SU-DHL-6 (cell line): ENCODE results near the gene CALHM3.
"Not testable (repeated sequence)": the region's sequence is repeated elsewhere in the genome, so short reads cannot be mapped to it uniquely, and the experiment has no call there.

Experiments
- H2AFZ ChIP-seq: fragments of 200-600 bp; sonication (generic); 2 replicates; pipeline ENCODE4 v1.6.1; 2014; ENCODE audit warnings: low read depth, mild to moderate bottlenecking, moderate library complexity, mixed read lengths, antibody characterized with exemption, low read length; ENCODE audit not compliant: severe bottlenecking
- H3F3A ChIP-seq: fragments of 200-600 bp; shearing (Covaris generic); 2 replicates; pipeline ENCODE4 v1.6.0; 2016; ENCODE audit warnings: antibody characterized with exemption, mild to moderate bottlenecking; ENCODE audit not compliant: insufficient read depth
- H3K27ac ChIP-seq: fragments of 200-600 bp; sonication (generic); 2 replicates; pipeline ENCODE4 v1.5.1; 2016; ENCODE audit warnings: low read depth, mild to moderate bottlenecking, low read length, moderate library complexity, mixed read lengths
- H3K27me3 ChIP-seq: fragments of 200-600 bp; sonication (generic), shearing (Covaris generic); 2 replicates; pipeline ENCODE4 v1.6.0; 2014; ENCODE audit warnings: mild to moderate bottlenecking, low read length
- H3K36me3 ChIP-seq: fragments of 200-600 bp; sonication (generic); 2 replicates; pipeline ENCODE4 v1.6.1; 2014; ENCODE audit warnings: mild to moderate bottlenecking, low read length, mixed read lengths
- H3K4me2 ChIP-seq: fragments of 300-600, 200-600 bp; shearing (Covaris generic), sonication (generic); 2 replicates; pipeline ENCODE4 v1.6.0; 2014; ENCODE audit warnings: low read length, low read depth, mild to moderate bottlenecking; ENCODE audit not compliant: poor library complexity, severe bottlenecking
- H3K4me3 ChIP-seq: fragments of 200-600 bp; sonication (generic); 2 replicates; pipeline ENCODE4 v1.5.1; 2014; ENCODE audit warnings: antibody characterized with exemption, low read length, mild to moderate bottlenecking, mixed read lengths; ENCODE audit not compliant: insufficient read depth, poor library complexity, severe bottlenecking
- H3K79me2 ChIP-seq: fragments of 200-600 bp; sonication (generic); 2 replicates; pipeline ENCODE4 v1.6.1; 2014; ENCODE audit warnings: mild to moderate bottlenecking, low read length, moderate library complexity; ENCODE audit not compliant: insufficient read depth
- H3K9ac ChIP-seq: fragments of 200-600 bp; sonication (generic); 2 replicates; pipeline ENCODE4 v1.7.0; 2014; ENCODE audit warnings: mild to moderate bottlenecking, low read length
- H3K9me2 ChIP-seq: fragments of 200-600 bp; sonication (generic); replicated peaks from 2 replicates; pipeline ENCODE4 v1.6.1; 2014; ENCODE audit warnings: low read length; ENCODE audit not compliant: insufficient read depth
- H3K9me3 ChIP-seq: fragments of 200-600 bp; sonication (generic); 2 replicates; pipeline ENCODE4 v1.6.1; 2014; ENCODE audit warnings: low read length, mixed read lengths; ENCODE audit not compliant: insufficient read depth
- H4K20me1 ChIP-seq: fragments of 200-600 bp; sonication (generic); 2 replicates; pipeline ENCODE4 v1.6.1; 2014; ENCODE audit warnings: low read depth, mild to moderate bottlenecking, antibody characterized with exemption, low read length, moderate library complexity, mixed read lengths
- EZH2phosphoT487 ChIP-seq: fragments of 200-600 bp; sonication (generic), shearing (Covaris generic); conservative IDR thresholded peaks from 2 replicates; pipeline ENCODE4 v1.6.1; 2018; ENCODE audit warnings: mild to moderate bottlenecking, antibody characterized with exemption, low read length, moderate library complexity, mixed read lengths
- TF ChIP-seq, protein P1 (sequence below): fragments of 200-600 bp; sonication (generic); IDR thresholded peaks from one replicate; pipeline ENCODE4 v1.5.1; 2017; ENCODE audit warnings: antibody characterized with exemption, mild to moderate bottlenecking, low read length, moderate library complexity; ENCODE audit not compliant: insufficient read depth, poor library complexity, severe bottlenecking

Gene CALHM3

GRCh38 chr10:103479135-103479534 is at the start of gene CALHM3:
Gene CALHM3 (minus strand): TSS chr10:103479240. CDS start chr10:103479032, 208 bp downstream.
- Histone ChIP-seq H3K4me3 (no peak within 1 kb of the TSS), H3K36me3 (no peaks in the 10 kb centered on the region), H3K9me3 (no peaks in the 10 kb centered on the region), H3F3A (no peaks in the 10 kb centered on the region), H2AFZ (no peak within 1 kb of the TSS), H3K27ac (no peak within 1 kb of the TSS), H3K27me3 (no peaks in the 10 kb centered on the region), H3K9ac (no peak within 1 kb of the TSS), H3K9me2 (no peaks in the 10 kb centered on the region), H4K20me1 (no peaks in the 10 kb centered on the region), H3K79me2 (no peaks in the 10 kb centered on the region), H3K4me2 (no peak within 1 kb of the TSS)
- TF ChIP-seq EZH2phosphoT487, result no peak
- TF ChIP-seq, protein P1, sequence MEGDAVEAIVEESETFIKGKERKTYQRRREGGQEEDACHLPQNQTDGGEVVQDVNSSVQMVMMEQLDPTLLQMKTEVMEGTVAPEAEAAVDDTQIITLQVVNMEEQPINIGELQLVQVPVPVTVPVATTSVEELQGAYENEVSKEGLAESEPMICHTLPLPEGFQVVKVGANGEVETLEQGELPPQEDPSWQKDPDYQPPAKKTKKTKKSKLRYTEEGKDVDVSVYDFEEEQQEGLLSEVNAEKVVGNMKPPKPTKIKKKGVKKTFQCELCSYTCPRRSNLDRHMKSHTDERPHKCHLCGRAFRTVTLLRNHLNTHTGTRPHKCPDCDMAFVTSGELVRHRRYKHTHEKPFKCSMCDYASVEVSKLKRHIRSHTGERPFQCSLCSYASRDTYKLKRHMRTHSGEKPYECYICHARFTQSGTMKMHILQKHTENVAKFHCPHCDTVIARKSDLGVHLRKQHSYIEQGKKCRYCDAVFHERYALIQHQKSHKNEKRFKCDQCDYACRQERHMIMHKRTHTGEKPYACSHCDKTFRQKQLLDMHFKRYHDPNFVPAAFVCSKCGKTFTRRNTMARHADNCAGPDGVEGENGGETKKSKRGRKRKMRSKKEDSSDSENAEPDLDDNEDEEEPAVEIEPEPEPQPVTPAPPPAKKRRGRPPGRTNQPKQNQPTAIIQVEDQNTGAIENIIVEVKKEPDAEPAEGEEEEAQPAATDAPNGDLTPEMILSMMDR, result no peak

DNA sequence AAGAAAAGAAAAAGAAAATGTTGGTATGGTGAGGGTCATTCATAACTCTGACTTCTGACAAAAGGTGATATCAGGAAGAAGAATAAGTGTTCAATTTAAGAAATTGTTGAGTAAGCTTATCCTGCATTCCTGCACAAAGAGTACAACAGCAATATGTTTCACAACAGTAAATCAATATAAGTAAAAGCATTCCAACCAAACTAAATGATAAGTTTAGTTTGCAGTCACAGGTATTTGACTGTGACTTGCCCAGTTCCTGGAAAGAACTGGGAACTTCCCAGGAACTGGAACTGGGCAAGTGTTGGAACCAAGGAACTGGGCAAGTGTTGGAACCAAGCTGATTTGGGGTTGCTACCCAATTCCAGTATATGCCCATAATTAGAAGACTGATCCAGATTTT is 49.5 kb upstream of the CALHM3 start:
- Histone ChIP-seq H3K4me3 (no peak overlapping the region), H2AFZ (no peak overlapping the region), H3K27ac (no peak overlapping the region), H3K79me2 (no peaks in the 10 kb centered on the region), H3F3A (no peaks in the 10 kb centered on the region), H4K20me1 (no peaks in the 10 kb centered on the region), H3K4me2 (no peak overlapping the region), H3K36me3 (no peaks in the 10 kb centered on the region), H3K9ac (no peak overlapping the region), H3K9me2 (no peaks in the 10 kb centered on the region), H3K9me3 (peaks cover 11% of the 10 kb centered on the region; the same call in 1 of the 2 replicates), H3K27me3 (no peaks in the 10 kb centered on the region)
- TF ChIP-seq, protein P1, result no peak

DNA sequence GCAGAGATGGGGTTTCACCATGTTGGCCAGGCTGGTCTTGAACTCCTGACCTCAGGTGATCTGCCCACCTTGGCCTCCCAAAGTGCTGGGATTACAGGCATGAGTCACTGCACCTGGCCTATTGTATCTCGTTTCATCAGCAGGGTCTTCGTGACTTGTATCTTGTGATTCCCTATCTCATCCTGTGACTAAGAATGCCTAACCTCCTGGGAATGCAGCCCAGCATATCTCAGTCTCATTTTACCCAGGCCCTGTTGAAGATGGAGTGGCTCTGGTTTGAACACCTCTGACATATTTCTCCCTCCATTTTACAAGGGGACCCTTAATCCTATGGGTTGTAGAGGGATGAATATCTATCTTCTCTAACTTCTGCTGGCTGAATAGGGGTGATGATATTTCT is 48.4 kb upstream of the CALHM3 start:
- H3K27ac ChIP-seq, H3K79me2 ChIP-seq, H3K9ac ChIP-seq, H2AFZ ChIP-seq, H3F3A ChIP-seq, H3K4me3 ChIP-seq, H3K4me2 ChIP-seq, H3K36me3 ChIP-seq, H3K9me2 ChIP-seq, H4K20me1 ChIP-seq, H3K27me3 ChIP-seq: not testable (repeated sequence)
- peaks cover 11% of the 10 kb centered on the region; the same call in 1 of the 2 replicates for H3K9me3 ChIP-seq

GRCh38 chr10:103525901-103526300 is 46.9 kb upstream of the CALHM3 start:
- no peaks in the 10 kb centered on the region for H3K36me3 ChIP-seq
- H2AFZ ChIP-seq, result no peak overlapping the region
- no peaks in the 10 kb centered on the region for H3K9me2 ChIP-seq
- H4K20me1 ChIP-seq, result no peaks in the 10 kb centered on the region
- no peak overlapping the region for H3K27ac ChIP-seq
- no peaks in the 10 kb centered on the region for H3K27me3 ChIP-seq
- peaks cover 11% of the 10 kb centered on the region; the same call in 1 of the 2 replicates for H3K9me3 ChIP-seq
- H3K4me2 ChIP-seq, result no peak overlapping the region
- no peak overlapping the region for H3K4me3 ChIP-seq
- H3K79me2 ChIP-seq, result no peaks in the 10 kb centered on the region
- TF ChIP-seq EZH2phosphoT487, result no peak
- TF ChIP-seq, protein P1, result no peak
- H3F3A ChIP-seq, result no peaks in the 10 kb centered on the region
- no peak overlapping the region for H3K9ac ChIP-seq
